ENCODE results near the gene CIAO3. TPM values are rescaled to one million over a fixed set of nuclear protein-coding genes. Genes with fewer than 3 reads are reported as not detected.

The CIAO3 gene
- total RNA-seq, 1 donor from 2014 or later, result 33.2 TPM

- TF ChIP-seq CTCF (IDR thresholded peaks at IDR 0.05; ENCODE audit: insufficient read depth, low read length, severe bottlenecking), result no peak
- DNase-seq (ENCODE audit: low read depth), result no peak
Observed at GRCh38 chr16:724188-725040, 16.4 kb downstream of the CIAO3 start.

GRCh38 chr16:723695-724094 lies 17.1 kb downstream of the CIAO3 start:
- TF ChIP-seq CTCF (IDR thresholded peaks at IDR 0.05; ENCODE audit: insufficient read depth, low read length, severe bottlenecking), result no peak
- peaks cover 2% of the 10 kb centered on the region for H3K36me3 ChIP-seq (ENCODE audit: control insufficient read depth, insufficient read depth, low read length)
- DNase-seq (ENCODE audit: low read depth) (no peak), FAIRE-seq (no peak)
- no peaks in the 10 kb centered on the region for H3K27me3 ChIP-seq (ENCODE audit: control insufficient read depth, insufficient read depth, low read length)
- H3K4me3 ChIP-seq (ENCODE audit: low read depth, low read length), result no peak overlapping the region

More at GRCh38 chr16:724188-725040, 16.4 kb downstream of the CIAO3 start:
- FAIRE-seq, result no peak
- Histone ChIP-seq H3K4me3 (ENCODE audit: low read depth, low read length) (no peak overlapping the region), H3K27me3 (ENCODE audit: control insufficient read depth, insufficient read depth, low read length) (no peaks in the 10 kb centered on the region), H3K36me3 (ENCODE audit: control insufficient read depth, insufficient read depth, low read length) (peaks cover 2% of the 10 kb centered on the region)

- H3K36me3 ChIP-seq (ENCODE audit: control insufficient read depth, insufficient read depth, low read length), result peaks cover 2% of the 10 kb centered on the region
- TF ChIP-seq CTCF (IDR thresholded peaks at IDR 0.05; ENCODE audit: insufficient read depth, low read length, severe bottlenecking), result no peak
- no peak overlapping the region for H3K4me3 ChIP-seq (ENCODE audit: low read depth, low read length)
- DNase-seq (ENCODE audit: low read depth) (no peak), FAIRE-seq (no peak)
- no peaks in the 10 kb centered on the region for H3K27me3 ChIP-seq (ENCODE audit: control insufficient read depth, insufficient read depth, low read length)
Observed at GRCh38 chr16:722835-723633, 17.8 kb downstream of the CIAO3 start.

DNA sequence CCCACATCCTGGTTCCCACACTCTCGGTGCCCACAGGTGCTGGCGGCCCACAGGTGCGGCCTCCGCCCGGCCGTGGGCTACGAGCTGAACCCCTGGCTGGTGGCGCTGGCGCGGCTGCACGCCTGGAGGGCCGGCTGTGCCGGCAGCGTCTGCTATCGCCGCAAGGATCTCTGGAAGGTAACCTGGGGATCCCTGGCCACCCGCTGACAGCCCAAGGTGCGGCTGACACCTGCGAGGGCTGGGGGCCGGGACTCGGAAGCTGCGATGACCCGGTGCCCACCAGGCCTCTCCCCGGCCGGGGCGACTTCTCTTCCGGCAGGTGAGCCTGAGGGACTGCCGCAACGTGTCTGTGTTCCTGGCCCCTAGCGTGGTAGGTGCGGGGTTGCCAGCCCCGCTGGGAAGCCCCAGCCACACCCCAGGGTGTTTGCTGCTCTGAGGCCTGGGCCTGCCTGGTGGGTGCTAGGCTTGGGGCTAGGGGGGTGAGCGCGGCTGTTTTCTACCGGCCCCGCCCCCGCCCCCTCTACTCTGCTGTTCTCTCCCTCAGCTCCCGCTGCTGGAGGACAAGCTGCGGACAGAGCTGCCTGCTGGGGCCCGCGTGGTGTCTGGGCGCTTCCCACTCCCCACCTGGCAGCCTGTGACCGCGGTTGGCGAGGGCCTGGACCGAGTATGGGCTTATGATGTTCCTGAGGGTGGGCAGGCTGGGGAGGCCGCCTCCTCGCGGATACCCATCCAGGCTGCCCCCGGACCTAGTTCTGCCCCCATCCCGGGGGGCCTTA lies 18.8 kb downstream of the CIAO3 start:
- DNase-seq (ENCODE audit: low read depth) (no peak), FAIRE-seq (no peak)
- peak overlapping the region; percentile 87 for H3K4me3 ChIP-seq (ENCODE audit: low read depth, low read length)
- no peak for TF ChIP-seq CTCF (IDR thresholded peaks at IDR 0.05; ENCODE audit: insufficient read depth, low read length, severe bottlenecking)
- H3K36me3 ChIP-seq (ENCODE audit: control insufficient read depth, insufficient read depth, low read length), result peaks cover 2% of the 10 kb centered on the region
- H3K27me3 ChIP-seq (ENCODE audit: control insufficient read depth, insufficient read depth, low read length), result no peaks in the 10 kb centered on the region

DNA sequence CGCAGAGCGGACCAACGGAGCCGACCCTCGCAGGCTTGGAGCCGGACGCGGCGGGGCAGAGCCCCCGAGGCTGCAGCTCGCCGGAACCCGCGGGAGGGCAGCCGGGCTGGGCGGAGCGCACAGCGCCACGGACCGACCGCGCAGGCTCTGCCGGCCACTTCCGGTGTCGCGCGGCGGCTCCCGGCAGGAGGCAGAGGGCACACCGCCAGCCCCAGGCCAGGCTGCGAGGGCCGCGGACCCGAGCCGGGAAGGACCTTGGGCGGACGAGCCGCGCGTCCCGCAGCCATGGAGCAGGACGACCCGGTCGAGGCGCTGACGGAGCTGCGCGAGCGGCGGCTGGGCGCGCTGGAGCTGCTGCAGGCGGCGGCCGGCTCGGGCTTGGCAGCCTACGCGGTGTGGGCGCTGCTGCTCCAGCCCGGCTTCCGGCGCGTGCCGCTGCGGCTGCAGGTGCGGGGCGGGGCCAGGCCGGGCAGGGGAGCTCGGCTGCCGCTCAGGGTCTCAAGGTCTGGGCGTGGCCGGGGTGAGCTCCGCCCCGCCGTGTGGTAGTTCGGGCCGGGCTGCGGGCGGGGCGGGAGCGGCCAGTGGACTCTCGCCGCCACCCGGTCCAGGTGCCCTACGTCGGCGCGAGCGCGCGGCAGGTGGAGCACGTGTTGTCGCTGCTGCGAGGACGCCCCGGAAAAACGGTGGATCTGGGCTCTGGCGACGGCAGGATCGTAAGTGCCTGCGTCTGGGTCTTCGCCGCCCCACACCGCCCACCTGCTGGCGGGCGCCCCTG lies 19.6 kb downstream of the CIAO3 start, which contains the start of gene ANTKMT:
ANTKMT (plus strand) TSS at position 157 of the 775 bp plus-strand sequence; CDS start at position 286, 129 bp downstream.
- H3K36me3 ChIP-seq (ENCODE audit: control insufficient read depth, insufficient read depth, low read length), result peaks cover 2% of the 10 kb centered on the region
- FAIRE-seq (no peak), DNase-seq (ENCODE audit: low read depth) (peak; percentile 51)
- TF ChIP-seq CTCF (IDR thresholded peaks at IDR 0.05; ENCODE audit: insufficient read depth, low read length, severe bottlenecking), result peak; percentile 10
- H3K27me3 ChIP-seq (ENCODE audit: control insufficient read depth, insufficient read depth, low read length), result no peaks in the 10 kb centered on the region
- H3K4me3 ChIP-seq (ENCODE audit: low read depth, low read length), result peak within 1 kb of the TSS; percentile 87

Data from bronchial epithelial cell (primary cell).